Right cardiac atrium (tissue), 5 donors: Measurements from ENCODE around the gene STEAP1B. TPM values are rescaled to one million over a fixed set of nuclear protein-coding genes. Genes with fewer than 3 reads are reported as not detected.
"Not testable (repeated sequence)": the region's sequence is repeated elsewhere in the genome, so short reads cannot be mapped to it uniquely, and the experiment has no call there.

Experiments used
- ATAC-seq, 2 donors: fragments of 200-7000 bp; cut with Tn5 transposase; one replicate each; pipeline versions ENCODE4 v1.8.0 to v1.9.1; 2020; ENCODE audit warnings: moderate library complexity in 2 of 2, mild to moderate bottlenecking in 1 of 2
- DNase-seq, 3 donors: peaks; one replicate each; pipeline ENCODE4 v3.0.0-alpha.2; 2020
- H3K27ac ChIP-seq: one replicate; pipeline ENCODE4 v1.5.1; 2013; ENCODE audit warnings: mild to moderate bottlenecking, low read length, control low read depth, moderate library complexity
- H3K27me3 ChIP-seq: one replicate; pipeline ENCODE4 v1.6.1; 2013; ENCODE audit not compliant: control insufficient read depth, insufficient read depth
- H3K4me1 ChIP-seq: one replicate; pipeline ENCODE4 v1.6.1; 2013; ENCODE audit warnings: low read length; ENCODE audit not compliant: control insufficient read depth, insufficient read depth
- H3K4me3 ChIP-seq: one replicate; pipeline ENCODE4 v1.5.1; 2013; ENCODE audit warnings: low read length, control low read depth
- H3K9me3 ChIP-seq: one replicate; pipeline ENCODE4 v1.6.1; 2013; ENCODE audit warnings: low read length; ENCODE audit not compliant: control insufficient read depth
- WGBS: extraction: QIAGEN DNeasy Blood & Tissue Kit; methylation state at CpG from one replicate; pipeline ENCODE4 v1.1.7; 2013; 5-methylcytosine and 5-hydroxymethylcytosine counted together
- intact Hi-C, 4 donors: fragments of 100-400 bp; cut with DNase I; formaldehyde crosslinking; loops; one replicate each; pipeline versions ENCODE4 v1.11.0 to v1.14.0; 2022 to 2023
- polyA plus RNA-seq: library from polyadenylated mRNA; stranded (reverse); fragments of 200-250 nt; gene quantifications from one replicate; pipeline ENCODE4 v1.2.3, GENCODE V29; 2013
- total RNA-seq, 4 donors: library from RNA; stranded (reverse); fragmentation: NEBNext Ultra II Directional; extraction: Animal tissue kit (Norgen Biotek cat#: 25700); gene quantifications; one replicate each; pipeline ENCODE4 v1.2.1, GENCODE V29; 2021
- donor health status: healthy with polysubstance abuse.
- donor health status: DM: no; HTN: yes; CAD: no.
- donor health status: DM: no; HTN: no; CAD: no.
- donor health status: DM: no; HTN: yes; CAD: no; lungs with severe emphysema.
- donor health status: DM: yes; HTN: yes; CAD: no.

The STEAP1B gene
- total and polyA plus RNA-seq, 5 donors, result 0.36 to 1.1 (median 0.67) TPM

DNA sequence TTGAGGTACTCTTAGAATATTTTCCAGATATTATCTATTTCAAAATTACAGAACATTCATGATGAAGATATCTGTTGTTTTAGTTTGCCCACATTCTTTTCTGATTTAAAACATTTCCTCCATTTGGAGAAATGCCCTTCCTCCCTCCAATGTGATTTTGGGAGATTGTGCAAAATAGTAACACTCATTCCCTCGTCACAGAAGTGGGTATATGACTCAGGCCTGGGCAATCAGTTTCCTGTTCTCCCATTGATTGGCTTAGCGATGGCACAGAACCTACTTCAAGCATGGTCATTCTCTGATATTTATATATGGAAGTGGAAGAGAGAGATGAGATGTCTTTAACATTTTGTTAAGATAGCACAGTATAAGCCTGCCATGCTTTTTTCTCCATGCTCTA, 3.1 kb downstream of the STEAP1B start:
- ATAC-seq, H3K27me3 ChIP-seq, H3K4me3 ChIP-seq, intact Hi-C loops, DNase-seq, H3K4me1 ChIP-seq, H3K9me3 ChIP-seq, H3K27ac ChIP-seq: not testable (repeated sequence)
- 66% methylated on average over 2 of the region's 2 CpGs for WGBS

DNA sequence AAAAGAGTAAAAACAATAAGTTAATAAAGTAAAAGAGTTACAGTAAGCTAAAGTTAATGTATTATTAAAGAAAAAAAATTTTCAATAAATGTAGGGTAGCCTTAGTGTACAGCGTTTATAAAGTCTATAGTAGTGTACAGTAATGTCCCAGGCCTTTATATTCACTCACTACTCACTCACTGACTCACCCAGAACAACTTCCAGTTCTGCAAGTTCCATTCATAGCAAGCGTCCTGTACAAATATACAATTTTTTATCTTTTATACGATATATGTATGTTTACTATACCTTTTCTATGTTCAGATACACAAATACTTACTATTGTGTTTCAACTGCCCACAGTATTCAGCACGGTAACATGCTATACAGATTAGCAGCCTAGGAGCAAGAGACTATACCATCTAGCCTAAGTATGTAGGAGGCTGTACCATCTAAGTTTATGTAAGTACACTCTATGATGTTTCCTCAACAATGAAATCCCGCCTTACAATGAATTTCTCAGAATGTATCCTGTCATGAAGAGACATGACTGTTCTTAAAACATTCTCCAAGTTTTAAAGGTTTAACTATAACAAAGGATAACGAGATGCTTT, 3.6 kb downstream of the STEAP1B start:
- H3K4me3 ChIP-seq, H3K9me3 ChIP-seq, H3K27ac ChIP-seq, H3K27me3 ChIP-seq, intact Hi-C loops, ATAC-seq, H3K4me1 ChIP-seq, DNase-seq: not testable (repeated sequence)
- 92% methylated on average over 6 of the region's 6 CpGs for WGBS

DNA sequence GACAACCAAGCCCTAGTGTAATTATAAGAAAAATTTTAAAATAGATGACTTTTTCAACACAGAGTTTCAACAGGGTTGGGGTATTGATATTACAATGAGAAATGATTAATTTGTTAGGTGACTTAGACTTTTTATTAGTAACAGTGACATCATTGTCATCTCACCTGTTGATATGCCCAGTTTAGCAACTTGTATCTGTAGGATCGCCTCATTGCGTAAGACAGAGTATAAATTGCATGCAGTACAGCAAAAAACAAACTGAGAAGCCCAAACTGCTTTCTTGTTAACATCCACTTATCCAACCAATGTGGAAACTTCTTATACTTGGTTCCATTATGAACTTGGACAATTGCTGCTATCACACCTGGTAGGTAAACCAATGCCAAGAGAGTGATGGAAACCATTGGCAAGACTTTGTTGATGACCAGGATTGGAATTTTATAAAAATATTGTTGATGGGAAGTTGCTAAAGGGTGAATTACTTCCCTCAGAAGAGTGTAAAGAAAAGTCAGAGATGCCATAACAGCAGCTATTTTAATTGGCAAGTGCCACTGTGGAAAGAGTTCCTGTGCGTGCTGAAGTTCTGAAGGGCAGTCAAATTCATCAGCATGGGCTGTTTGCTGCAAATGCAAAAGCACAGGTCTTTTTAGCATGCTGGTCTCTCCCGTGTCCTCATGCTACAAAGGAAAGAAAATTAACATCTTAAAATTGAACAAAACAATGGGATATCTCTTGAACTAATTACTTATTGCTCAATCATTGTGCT, 6.6 kb downstream of the STEAP1B start:
- WGBS, result 85% methylated on average over 4 of the region's 4 CpGs
- ATAC-seq, intact Hi-C loops, H3K4me1 ChIP-seq, DNase-seq, H3K27me3 ChIP-seq, H3K9me3 ChIP-seq, H3K4me3 ChIP-seq, H3K27ac ChIP-seq: not testable (repeated sequence)

DNA sequence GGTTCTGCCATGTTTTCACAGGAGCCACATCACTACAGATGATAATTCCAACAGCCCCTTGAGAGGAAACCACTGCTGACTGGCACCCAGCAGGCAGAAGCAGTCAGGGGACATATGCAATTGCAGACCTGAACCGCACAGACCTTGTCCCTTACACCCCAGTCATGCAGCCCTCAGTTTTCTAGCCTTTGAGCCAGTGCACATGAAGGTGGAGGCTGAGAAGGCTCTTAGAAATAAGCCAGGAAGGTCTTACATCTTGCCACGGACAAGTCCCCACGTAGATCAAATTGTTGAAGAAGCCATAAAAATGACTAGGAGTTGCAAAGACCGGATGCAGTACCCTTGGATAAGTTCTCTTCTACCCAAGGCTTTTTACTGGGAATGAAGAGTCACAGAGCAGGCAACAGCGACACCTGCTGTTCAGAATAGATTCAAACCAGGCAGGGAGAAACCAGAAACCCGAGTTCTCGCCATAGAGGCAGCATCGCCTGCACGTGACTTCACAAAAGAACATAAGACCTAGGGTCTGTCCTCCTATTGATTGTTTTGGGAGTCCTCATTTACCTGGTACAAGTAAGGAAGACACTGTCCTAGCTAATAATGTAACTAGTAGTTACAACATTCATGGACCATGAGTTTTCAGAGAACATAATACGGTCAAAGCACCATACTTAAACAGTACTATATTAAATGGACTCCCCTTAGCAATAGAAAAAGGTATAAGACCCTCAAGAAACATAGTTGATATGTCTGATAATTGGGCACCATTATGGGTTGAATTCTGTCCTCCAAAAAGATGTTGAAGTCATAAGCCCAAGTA, 11.1 kb downstream of the STEAP1B start:
- no peak overlapping the region for H3K4me3 ChIP-seq
- H3K4me1 ChIP-seq, result no peaks in the 10 kb centered on the region
- no peak overlapping the region for H3K27ac ChIP-seq
- H3K9me3 ChIP-seq, result no peaks in the 10 kb centered on the region
- DNase-seq (peak; percentile 63 to 77 (median 67)), ATAC-seq (peak; percentile 85 to 89)
- intact Hi-C loops, result loop anchor here (2.0 to 5.0 kb wide), 4 partner anchors 377 to 382 kb away; no protein-coding TSS in a partner anchor
- 19% methylated on average over 10 of the region's 10 CpGs for WGBS
- H3K27me3 ChIP-seq, result no peaks in the 10 kb centered on the region

DNA sequence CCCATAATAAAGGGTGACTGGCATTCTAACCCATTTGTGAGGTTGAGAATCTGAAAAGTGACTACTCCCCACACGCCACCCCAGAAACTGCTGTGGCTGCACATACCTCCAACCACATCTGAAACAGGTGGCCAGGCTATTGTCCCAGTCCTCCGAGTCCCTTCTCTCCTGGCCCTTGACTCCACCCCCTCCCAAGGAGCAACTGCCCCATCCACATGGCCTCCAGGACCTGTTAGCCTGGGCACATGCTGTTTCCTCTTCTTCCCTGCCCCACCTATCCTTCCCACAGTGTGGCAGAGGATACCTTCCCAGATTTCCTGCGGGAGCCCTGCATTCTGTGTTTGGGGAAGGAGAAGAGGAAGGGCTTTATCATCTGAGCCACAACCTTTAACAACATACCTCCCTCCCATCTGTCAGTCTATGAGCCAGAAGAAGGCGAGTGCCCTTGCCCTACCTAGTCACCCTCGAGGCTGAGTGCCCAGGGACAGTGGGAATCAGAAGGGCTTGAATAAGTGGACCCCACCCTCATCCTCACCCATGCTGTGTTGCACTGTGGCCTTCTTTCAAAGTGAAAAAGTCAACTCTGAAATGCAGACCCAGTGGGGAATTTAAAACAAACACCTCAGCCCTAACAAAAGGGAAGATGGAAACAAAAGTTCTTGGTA, 11.9 kb downstream of the STEAP1B start:
- Histone ChIP-seq H3K4me3 (no peak overlapping the region), H3K27me3 (no peaks in the 10 kb centered on the region), H3K9me3 (no peaks in the 10 kb centered on the region), H3K27ac (no peak overlapping the region), H3K4me1 (no peaks in the 10 kb centered on the region)
- ATAC-seq (peak in 1 of 2 donors; percentile 52), DNase-seq (no peak)
- intact Hi-C loops, result loop anchor here (2.0 to 5.0 kb wide), 4 partner anchors 376 to 381 kb away; no protein-coding TSS in a partner anchor
- 80% methylated on average over 5 of the region's 5 CpGs for WGBS

DNA sequence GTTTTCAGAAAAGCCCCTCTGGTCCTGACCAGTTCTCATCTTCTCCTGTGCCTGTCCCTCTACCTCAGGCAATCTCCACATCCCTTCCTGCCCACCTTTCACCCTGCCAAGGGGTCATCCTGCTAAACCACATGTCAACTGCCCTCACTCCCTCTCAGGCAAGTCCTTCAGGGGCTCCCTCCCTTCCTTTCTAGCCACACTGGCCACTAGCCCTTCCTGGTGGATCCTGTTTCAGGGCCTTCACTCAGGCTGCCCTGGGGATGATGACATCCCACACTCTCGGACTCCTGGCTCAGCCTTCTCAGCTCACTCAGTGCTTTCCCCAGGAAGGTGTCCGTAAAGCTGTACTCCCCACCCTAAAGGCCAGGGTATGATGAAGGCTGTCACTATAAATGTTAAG, 13.4 kb downstream of the STEAP1B start:
- WGBS, result 79% methylated on average over 2 of the region's 2 CpGs
- H3K4me1 ChIP-seq, result no peaks in the 10 kb centered on the region
- intact Hi-C loops, result loop anchor here in 2 of 4 donors (5.0 kb wide), 2 partner anchors 374 to 379 kb away; no protein-coding TSS in a partner anchor

DNA sequence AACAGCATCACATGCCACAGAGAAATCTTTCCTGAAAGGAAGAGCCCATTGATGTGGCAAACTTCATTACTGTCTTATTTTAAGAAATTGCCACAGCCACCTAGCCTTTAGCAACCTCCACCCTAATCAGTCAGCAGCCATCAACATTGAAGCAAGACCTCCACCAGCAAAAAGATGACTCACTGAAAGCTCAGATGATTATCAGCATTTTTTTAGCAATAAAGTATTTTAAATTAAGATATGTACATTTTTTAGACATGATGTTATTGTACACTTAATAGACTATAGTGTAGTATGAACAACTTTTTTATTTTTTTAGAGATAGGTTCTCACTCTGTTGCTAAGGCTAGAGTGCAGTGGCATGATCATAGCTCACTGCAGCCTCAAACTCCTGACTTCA, 14.8 kb downstream of the STEAP1B start:
- ATAC-seq (no peak), DNase-seq (no peak)
- Histone ChIP-seq H3K27me3 (no peaks in the 10 kb centered on the region), H3K27ac (no peak overlapping the region), H3K4me3 (no peak overlapping the region), H3K4me1 (no peaks in the 10 kb centered on the region), H3K9me3 (no peaks in the 10 kb centered on the region)
- intact Hi-C loops, result loop anchor here in 2 of 4 donors (5.0 kb wide), 2 partner anchors 373 to 378 kb away; no protein-coding TSS in a partner anchor

More for the DNA sequence above, 13.4 kb downstream of the STEAP1B start:
- Histone ChIP-seq H3K9me3 (no peaks in the 10 kb centered on the region), H3K27me3 (no peaks in the 10 kb centered on the region), H3K4me3 (no peak overlapping the region), H3K27ac (no peak overlapping the region)
- ATAC-seq, result no peak
- DNase-seq, result no peak

DNA sequence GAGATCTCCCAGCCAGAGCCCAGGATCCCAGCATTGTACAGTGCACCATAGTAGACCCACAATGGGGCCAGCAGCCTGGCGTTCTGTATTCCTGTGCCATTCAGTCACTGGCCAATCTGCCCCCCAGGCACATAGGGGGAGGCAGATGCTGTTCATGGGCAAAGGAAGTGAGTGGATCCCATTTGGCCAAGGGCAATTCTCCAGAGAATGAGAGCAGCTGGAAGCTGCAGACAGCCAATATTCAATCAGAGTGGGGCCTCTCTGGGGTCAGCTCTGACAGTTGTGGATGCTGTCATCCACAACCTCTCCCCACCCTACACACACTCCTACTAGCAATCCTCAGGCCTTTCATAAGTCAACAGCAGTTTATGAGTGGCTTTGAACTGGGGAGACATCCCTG, 17.5 kb downstream of the STEAP1B start:
- 58% methylated on average over 1 of the region's 1 CpG for WGBS
- no peak for ATAC-seq
- intact Hi-C loops, result no loop called here

DNA sequence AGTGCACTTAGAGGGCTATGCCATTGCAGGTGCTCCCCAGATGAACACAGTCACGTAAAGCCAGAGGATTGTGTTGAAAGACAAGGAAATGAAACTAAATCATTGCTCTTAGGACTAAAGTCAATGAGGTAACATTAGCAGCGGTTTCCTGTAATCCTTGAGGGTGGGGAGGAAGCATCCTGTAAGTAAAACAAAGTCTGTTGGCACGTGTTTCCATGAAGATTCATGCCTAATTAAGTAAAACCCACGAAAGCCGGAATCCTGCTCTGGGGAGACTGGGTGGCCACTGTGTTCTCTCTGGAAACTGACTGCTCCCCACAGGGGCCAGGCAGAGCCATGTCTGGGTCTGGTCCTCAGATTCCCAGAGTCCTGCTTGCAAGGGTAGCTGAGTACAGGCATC, 18.3 kb downstream of the STEAP1B start:
- Histone ChIP-seq H3K4me3 (no peak overlapping the region), H3K9me3 (no peaks in the 10 kb centered on the region), H3K27ac (no peak overlapping the region), H3K27me3 (no peaks in the 10 kb centered on the region), H3K4me1 (no peaks in the 10 kb centered on the region)
- ATAC-seq, result peak; percentile 47 to 84
- 61% methylated on average over 5 of the region's 5 CpGs for WGBS
- intact Hi-C loops, result no loop called here
- peak in 1 of 3 donors; percentile 19 for DNase-seq

More for the DNA sequence above, 17.5 kb downstream of the STEAP1B start:
- no peaks in the 10 kb centered on the region for H3K9me3 ChIP-seq
- H3K27ac ChIP-seq, result no peak overlapping the region
- H3K4me3 ChIP-seq, result no peak overlapping the region
- no peaks in the 10 kb centered on the region for H3K4me1 ChIP-seq
- no peak for DNase-seq
- no peaks in the 10 kb centered on the region for H3K27me3 ChIP-seq

DNA sequence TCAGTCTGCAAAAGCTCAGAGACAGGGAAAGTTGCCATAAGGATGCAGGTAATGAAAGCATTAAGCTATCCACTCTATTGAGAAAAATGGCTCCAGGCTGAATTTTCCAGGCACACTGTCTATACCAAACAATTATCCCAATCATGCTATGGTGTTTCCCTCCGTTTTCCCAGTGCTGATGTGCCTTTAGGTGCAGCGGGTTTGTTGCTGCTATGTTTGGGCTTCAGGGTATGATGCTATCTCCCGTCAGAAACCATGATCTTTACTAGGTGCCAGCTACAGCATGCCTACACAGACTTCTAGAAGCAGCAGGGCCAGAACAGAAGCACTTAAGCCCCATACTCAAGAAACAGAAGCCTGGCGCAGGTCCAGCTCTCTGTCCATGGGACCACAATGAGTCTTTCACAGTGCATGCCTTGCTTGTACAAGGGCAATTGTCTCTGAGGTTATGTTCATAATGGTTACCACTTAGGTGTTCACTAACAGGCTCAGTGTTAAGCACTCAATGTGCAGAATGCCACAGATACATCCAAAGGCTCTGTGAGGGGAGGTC, 19.4 kb downstream of the STEAP1B start:
- WGBS, result 86% methylated on average over 4 of the region's 4 CpGs
- H3K4me3 ChIP-seq, result no peak overlapping the region
- intact Hi-C loops, result no loop called here
- H3K27ac ChIP-seq, result no peak overlapping the region
- H3K4me1 ChIP-seq, result no peaks in the 10 kb centered on the region
- no peaks in the 10 kb centered on the region for H3K9me3 ChIP-seq
- DNase-seq (no peak), ATAC-seq (no peak)
- H3K27me3 ChIP-seq, result no peaks in the 10 kb centered on the region
